Measurements from ENCODE around the gene RNASE8.
A peak's percentile ranks its signal among the peaks of the same experiment; 100 is the strongest.

RNASE8 gene

GRCh38 chr14:21043974-21044618, 13.5 kb upstream of the RNASE8 start:
- DNase-seq (ENCODE audit: low read depth) = no peak
- no peak for TF ChIP-seq CTCF (conservative IDR thresholded peaks at IDR 0.05; ENCODE audit: low read depth, low read length)
- no peak overlapping the region for H3K4me3 ChIP-seq (ENCODE audit: low read depth, low read length)

GRCh38 chr14:21047378-21047781, 10.2 kb upstream of the RNASE8 start:
- TF ChIP-seq CTCF (conservative IDR thresholded peaks at IDR 0.05; ENCODE audit: low read depth, low read length) = no peak
- H3K4me3 ChIP-seq (ENCODE audit: low read depth, low read length) = no peak overlapping the region
- DNase-seq (ENCODE audit: low read depth) = no peak

- no peak overlapping the region for H3K4me3 ChIP-seq (ENCODE audit: low read depth, low read length)
- no peak for TF ChIP-seq CTCF (conservative IDR thresholded peaks at IDR 0.05; ENCODE audit: low read depth, low read length)
- DNase-seq (ENCODE audit: low read depth) = no peak
Measured at GRCh38 chr14:21048638-21049037, 9.0 kb upstream of the RNASE8 start.

- DNase-seq (ENCODE audit: low read depth) = peak; percentile 64
- no peak for TF ChIP-seq CTCF (conservative IDR thresholded peaks at IDR 0.05; ENCODE audit: low read depth, low read length)
- no peak overlapping the region for H3K4me3 ChIP-seq (ENCODE audit: low read depth, low read length)
Measured at GRCh38 chr14:21049271-21049673, 8.3 kb upstream of the RNASE8 start.

- no peak overlapping the region for H3K4me3 ChIP-seq (ENCODE audit: low read depth, low read length)
- TF ChIP-seq CTCF (conservative IDR thresholded peaks at IDR 0.05; ENCODE audit: low read depth, low read length) = no peak
- no peak for DNase-seq (ENCODE audit: low read depth)
Measured at GRCh38 chr14:21050597-21050996, 7.0 kb upstream of the RNASE8 start.

GRCh38 chr14:21053184-21054122, 4.2 kb upstream of the RNASE8 start:
- H3K4me3 ChIP-seq (ENCODE audit: low read depth, low read length) = no peak overlapping the region
- DNase-seq (ENCODE audit: low read depth) = no peak
- no peak for TF ChIP-seq CTCF (conservative IDR thresholded peaks at IDR 0.05; ENCODE audit: low read depth, low read length)
